ENCODE measurements around the gene AJAP1. TPM values are rescaled to one million over a fixed set of nuclear protein-coding genes. Genes with fewer than 3 reads are reported as not detected.

Gene AJAP1
- total RNA-seq, 8 experiments from 2014 or later: 0.10 to 5.4 (median 2.8) TPM; not detected in 1

- in situ Hi-C loops (cut with MboI; ENCODE audit: low pct_unique_long_range_greater_than_20kb in 2 of 9, low sequenced_read_pairs in 9 of 9, unreplicated experiment in 9 of 9): no loop called here
- WGBS, 10 experiments: 17 to 100% (median 42%) methylated on average over 1 to 12 of the region's 12 CpGs
- peak in 1 of 8 experiments; percentile 56 for ATAC-seq (replicated peaks in 6 of 8)
- no peak overlapping the region for H3K27ac ChIP-seq
- no peak overlapping the region for H3K4me3 ChIP-seq
- H3K4me1 ChIP-seq (replicated peaks in 1 of 2): peaks cover 0 to 13% of the 10 kb centered on the region in 2 donors
Measured at GRCh38 chr1:4634793-4635406, 19.5 kb upstream of the AJAP1 start.

- in situ Hi-C loops (cut with MboI; ENCODE audit: low pct_unique_long_range_greater_than_20kb in 2 of 9, low sequenced_read_pairs in 9 of 9, unreplicated experiment in 9 of 9): no loop called here
- no peak overlapping the region for H3K27ac ChIP-seq
- no peak for ATAC-seq (replicated peaks in 6 of 8)
Measured at GRCh38 chr1:4636186-4636585, 18.2 kb upstream of the AJAP1 start.

DNA sequence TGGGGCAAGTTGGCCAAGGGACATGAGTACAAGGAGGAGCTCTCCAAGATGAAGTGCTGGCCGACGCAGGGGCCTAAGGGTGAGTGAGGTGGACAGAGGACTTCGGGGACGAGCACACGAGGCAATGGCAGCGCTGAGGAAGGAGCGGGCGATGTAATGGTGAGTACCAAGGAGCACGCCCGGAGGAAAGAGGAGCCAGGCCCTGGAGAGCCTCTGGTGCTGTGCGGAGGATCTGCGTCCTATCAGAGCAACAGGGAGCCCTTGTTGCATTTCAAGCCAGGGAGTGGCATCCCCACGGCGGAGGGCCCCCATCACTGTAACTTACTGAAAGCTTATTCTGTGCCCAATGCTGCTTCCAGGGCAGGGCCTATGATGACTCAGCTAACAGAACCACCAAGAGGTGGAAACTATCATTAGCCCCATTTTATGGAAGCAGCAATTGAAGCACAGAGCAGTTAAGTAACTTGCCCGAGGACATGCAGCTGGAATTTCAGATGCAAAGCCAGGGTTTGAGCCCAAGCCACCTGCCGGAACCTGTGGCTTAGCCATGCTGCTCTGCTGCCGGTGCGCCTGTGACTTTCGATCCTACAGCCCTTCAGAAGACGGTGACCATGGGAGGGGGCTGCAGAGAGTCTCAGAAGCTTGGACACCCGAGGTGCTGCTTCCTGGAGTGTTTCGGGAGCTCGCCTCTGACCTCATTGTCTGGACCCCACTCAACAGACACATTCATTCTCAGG lies 17.6 kb upstream of the AJAP1 start:
- WGBS, 10 experiments: 37 to 84% (median 74%) methylated on average over 2 to 23 of the region's 23 CpGs; no CpG with 5 or more reads in 2 of the 10 experiments
- ATAC-seq (replicated peaks in 6 of 8): peak in 1 of 8 experiments; percentile 60
- H3K4me1 ChIP-seq (replicated peaks in 1 of 2): peaks cover 0 to 13% of the 10 kb centered on the region in 2 donors
- in situ Hi-C loops (cut with MboI; ENCODE audit: low pct_unique_long_range_greater_than_20kb in 2 of 9, low sequenced_read_pairs in 9 of 9, unreplicated experiment in 9 of 9): no loop called here
- no peak overlapping the region for H3K27ac ChIP-seq
- no peak overlapping the region for H3K4me3 ChIP-seq

More at GRCh38 chr1:4636186-4636585, 18.2 kb upstream of the AJAP1 start:
- WGBS, 10 experiments: 33 to 91% (median 67%) methylated on average over 1 to 7 of the region's 8 CpGs; no CpG with 5 or more reads in 5 of the 10 experiments
- Histone ChIP-seq H3K4me1 (replicated peaks in 1 of 2) (peaks cover 0 to 13% of the 10 kb centered on the region in 2 donors), H3K4me3 (no peak overlapping the region)

DNA sequence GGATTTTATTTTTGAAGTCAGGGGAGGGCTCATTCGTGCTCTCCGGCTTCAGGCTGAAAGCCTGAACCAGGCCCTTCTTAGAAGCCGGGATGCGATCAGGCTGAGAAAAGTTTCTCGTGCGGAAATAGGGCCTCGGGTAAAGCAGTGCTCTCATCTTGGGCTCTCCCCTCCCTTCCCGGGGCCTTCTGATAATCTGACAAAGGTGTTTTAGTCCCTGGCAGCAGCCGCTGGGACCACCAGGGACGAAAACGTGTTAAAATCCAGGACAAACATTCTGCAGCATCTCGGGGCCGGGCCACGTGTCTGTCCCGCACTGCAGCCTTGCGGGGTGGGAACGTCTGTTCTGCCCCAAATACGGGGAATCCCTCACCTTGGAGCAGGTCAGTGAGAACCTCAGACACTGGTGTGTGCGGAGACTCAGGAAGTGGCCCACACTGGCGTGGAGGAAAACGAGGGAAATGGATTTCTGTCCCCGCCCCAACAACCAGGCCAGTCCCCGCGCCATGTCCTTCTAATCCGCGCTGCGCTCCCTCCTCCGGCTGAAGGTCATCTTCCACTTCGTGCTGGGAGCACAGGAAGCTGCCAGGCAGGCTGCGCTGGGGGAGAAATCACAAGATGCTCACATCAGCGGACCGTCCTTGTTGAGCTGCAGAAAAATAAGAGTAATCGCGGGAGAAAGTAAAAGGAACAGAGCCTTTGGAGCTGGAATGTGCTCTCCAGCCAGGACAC lies 16.6 kb upstream of the AJAP1 start:
- WGBS, 10 experiments: 39 to 93% (median 73%) methylated on average over 4 to 32 of the region's 34 CpGs; no CpG with 5 or more reads in 1 of the 10 experiments
- in situ Hi-C loops (cut with MboI; ENCODE audit: low pct_unique_long_range_greater_than_20kb in 2 of 9, low sequenced_read_pairs in 9 of 9, unreplicated experiment in 9 of 9): no loop called here
- peak in 3 of 8 experiments; percentile 43 to 52 (median 47) for ATAC-seq (replicated peaks in 6 of 8)
- peaks cover 0 to 13% of the 10 kb centered on the region in 2 donors for H3K4me1 ChIP-seq (replicated peaks in 1 of 2)
- H3K27ac ChIP-seq: peak overlapping the region in 1 of 2 donors; percentile 15
- no peak overlapping the region for H3K4me3 ChIP-seq

DNA sequence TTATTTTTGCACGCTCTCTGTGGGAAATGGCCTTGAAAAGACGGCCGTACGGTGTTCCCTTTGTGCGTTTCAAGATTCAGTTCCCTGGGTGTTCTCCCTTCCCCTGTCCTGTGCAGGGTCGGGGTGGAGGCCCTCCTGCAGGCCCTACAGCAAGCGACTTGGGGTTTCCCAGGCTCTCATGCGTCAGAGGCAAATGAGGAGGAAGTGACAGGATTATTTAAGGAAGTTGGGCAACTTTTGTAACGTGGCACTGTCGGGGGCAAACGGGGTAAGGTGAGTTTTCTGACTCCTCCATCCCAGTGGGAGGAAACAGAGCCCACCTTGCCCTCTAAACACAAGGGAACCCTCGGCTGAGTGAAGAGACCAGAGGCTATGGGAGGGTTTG lies 16.1 kb upstream of the AJAP1 start:
- 20 to 73% (median 55%) methylated on average over 1 to 12 of the region's 12 CpGs for WGBS, 10 experiments
- in situ Hi-C loops (cut with MboI; ENCODE audit: low pct_unique_long_range_greater_than_20kb in 2 of 9, low sequenced_read_pairs in 9 of 9, unreplicated experiment in 9 of 9): no loop called here
- H3K27ac ChIP-seq: no peak overlapping the region
- H3K4me3 ChIP-seq: no peak overlapping the region
- ATAC-seq (replicated peaks in 6 of 8): peak in 1 of 8 experiments; percentile 8
- H3K4me1 ChIP-seq (replicated peaks in 1 of 2): peaks cover 0 to 13% of the 10 kb centered on the region in 2 donors

GRCh38 chr1:4640931-4641330 lies 13.5 kb upstream of the AJAP1 start:
- in situ Hi-C loops (cut with MboI; ENCODE audit: low pct_unique_long_range_greater_than_20kb in 2 of 9, low sequenced_read_pairs in 9 of 9, unreplicated experiment in 9 of 9): no loop called here
- H3K27ac ChIP-seq: no peak overlapping the region
- H3K4me1 ChIP-seq (replicated peaks in 1 of 2): peaks cover 0 to 13% of the 10 kb centered on the region in 2 donors
- 20 to 92% (median 85%) methylated on average over 2 to 10 of the region's 10 CpGs; no CpG with 5 or more reads in 1 of the 10 experiments for WGBS, 10 experiments
- ATAC-seq (replicated peaks in 6 of 8): no peak
- H3K4me3 ChIP-seq: no peak overlapping the region

DNA sequence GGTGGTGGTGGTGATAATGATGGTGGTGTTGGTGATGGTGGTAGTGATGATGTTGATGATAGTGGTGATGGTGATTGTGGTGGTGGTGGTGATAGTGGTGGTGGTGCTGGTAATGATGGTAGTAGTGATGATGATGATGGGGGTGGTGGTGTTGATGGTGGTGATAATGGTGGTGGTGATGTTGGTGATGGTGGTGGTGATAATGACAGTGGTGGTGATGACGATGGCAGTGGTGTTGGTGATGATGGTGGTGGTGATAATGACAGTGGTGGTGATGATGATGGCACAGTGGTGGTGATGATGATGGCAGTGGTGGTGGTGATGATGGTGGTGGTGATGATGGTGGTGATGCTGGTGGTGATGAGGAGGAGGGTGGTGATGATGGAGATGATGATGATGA lies 7.0 kb upstream of the AJAP1 start:
- Histone ChIP-seq H3K4me3 (no peak overlapping the region), H3K4me1 (replicated peaks in 1 of 2) (peaks cover 0 to under 1% of the 10 kb centered on the region in 2 donors), H3K27ac (no peak overlapping the region)
- WGBS, 10 experiments: 0 to 92% (median 30%) methylated on average over 1 of the region's 1 CpG; no CpG with 5 or more reads in 4 of the 10 experiments
- ATAC-seq (replicated peaks in 6 of 8): no peak
- in situ Hi-C loops (cut with MboI; ENCODE audit: low pct_unique_long_range_greater_than_20kb in 2 of 9, low sequenced_read_pairs in 9 of 9, unreplicated experiment in 9 of 9): no loop called here

- Histone ChIP-seq H3K4me1 (replicated peaks in 1 of 2) (peaks cover 0 to 2% of the 10 kb centered on the region in 2 donors), H3K4me3 (no peak overlapping the region), H3K27ac (no peak overlapping the region)
- ATAC-seq (replicated peaks in 6 of 8): no peak
- in situ Hi-C loops (cut with MboI; ENCODE audit: low pct_unique_long_range_greater_than_20kb in 2 of 9, low sequenced_read_pairs in 9 of 9, unreplicated experiment in 9 of 9): no loop called here
- 0 to 100% (median 69%) methylated on average over 1 to 2 of the region's 2 CpGs; no CpG with 5 or more reads in 2 of the 10 experiments for WGBS, 10 experiments
Measured at GRCh38 chr1:4648657-4649056, 5.8 kb upstream of the AJAP1 start.

DNA sequence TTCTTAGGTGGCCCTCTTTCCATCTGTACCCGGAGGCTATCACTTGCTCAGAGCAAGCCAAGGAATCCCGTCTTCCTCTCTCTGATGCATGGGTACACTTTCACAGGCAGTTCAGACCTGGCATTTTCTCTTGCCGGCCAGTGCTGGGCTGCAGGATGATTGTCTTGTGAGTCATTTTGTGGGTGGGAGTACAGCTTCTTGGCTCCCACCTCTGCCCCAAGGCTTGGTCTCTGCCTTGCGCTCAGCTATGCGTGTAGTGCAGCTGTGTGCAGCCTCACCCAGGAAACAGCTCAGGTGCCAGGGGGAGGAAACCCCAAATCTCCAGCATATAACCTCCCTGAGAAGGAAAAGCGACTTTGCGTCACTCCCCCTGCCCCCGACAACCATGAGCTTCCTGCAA lies 3.9 kb upstream of the AJAP1 start:
- no peak overlapping the region for H3K27ac ChIP-seq
- 23 to 80% (median 46%) methylated on average over 1 to 7 of the region's 8 CpGs; no CpG with 5 or more reads in 2 of the 10 experiments for WGBS, 10 experiments
- no peak overlapping the region for H3K4me3 ChIP-seq
- in situ Hi-C loops (cut with MboI; ENCODE audit: low pct_unique_long_range_greater_than_20kb in 2 of 9, low sequenced_read_pairs in 9 of 9, unreplicated experiment in 9 of 9): loop anchor here in 1 of 9 experiments (25.0 kb wide), 2 partner anchors 162 to 738 kb away; partner anchors contain the start of gene C1orf174
- peak in 4 of 8 experiments; percentile 11 to 68 (median 28) for ATAC-seq (replicated peaks in 6 of 8)
- peaks cover 0 to 2% of the 10 kb centered on the region in 2 donors for H3K4me1 ChIP-seq (replicated peaks in 1 of 2)

DNA sequence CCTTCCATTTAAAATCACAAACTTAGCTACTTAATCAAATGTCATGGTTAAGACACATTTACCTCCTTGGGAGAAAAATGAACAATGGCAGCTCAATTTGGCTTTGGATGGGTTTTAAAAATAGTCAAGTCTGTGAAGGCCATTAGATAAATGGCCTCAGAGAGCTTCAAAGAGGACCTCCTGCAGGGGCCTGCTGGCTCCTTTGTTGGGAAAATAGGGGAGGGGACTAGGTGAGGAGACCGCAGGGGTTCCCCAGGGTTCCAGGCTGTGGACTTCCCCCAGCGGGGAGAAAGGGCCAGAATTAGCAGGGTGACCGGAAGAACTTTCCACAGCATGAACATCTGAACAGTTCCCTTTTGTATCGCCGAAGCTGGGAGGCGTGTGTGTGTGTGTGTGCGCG lies 3.4 kb upstream of the AJAP1 start:
- WGBS, 10 experiments: 65 to 85% (median 70%) methylated on average over 1 to 8 of the region's 8 CpGs; no CpG with 5 or more reads in 3 of the 10 experiments
- ATAC-seq (replicated peaks in 6 of 8): no peak
- no peak overlapping the region for H3K4me3 ChIP-seq
- H3K4me1 ChIP-seq (replicated peaks in 1 of 2): peaks cover 0 to 2% of the 10 kb centered on the region in 2 donors
- in situ Hi-C loops (cut with MboI; ENCODE audit: low pct_unique_long_range_greater_than_20kb in 2 of 9, low sequenced_read_pairs in 9 of 9, unreplicated experiment in 9 of 9): loop anchor here in 1 of 9 experiments (25.0 kb wide), 2 partner anchors 161 to 739 kb away; partner anchors contain the start of gene C1orf174
- H3K27ac ChIP-seq: no peak overlapping the region

DNA sequence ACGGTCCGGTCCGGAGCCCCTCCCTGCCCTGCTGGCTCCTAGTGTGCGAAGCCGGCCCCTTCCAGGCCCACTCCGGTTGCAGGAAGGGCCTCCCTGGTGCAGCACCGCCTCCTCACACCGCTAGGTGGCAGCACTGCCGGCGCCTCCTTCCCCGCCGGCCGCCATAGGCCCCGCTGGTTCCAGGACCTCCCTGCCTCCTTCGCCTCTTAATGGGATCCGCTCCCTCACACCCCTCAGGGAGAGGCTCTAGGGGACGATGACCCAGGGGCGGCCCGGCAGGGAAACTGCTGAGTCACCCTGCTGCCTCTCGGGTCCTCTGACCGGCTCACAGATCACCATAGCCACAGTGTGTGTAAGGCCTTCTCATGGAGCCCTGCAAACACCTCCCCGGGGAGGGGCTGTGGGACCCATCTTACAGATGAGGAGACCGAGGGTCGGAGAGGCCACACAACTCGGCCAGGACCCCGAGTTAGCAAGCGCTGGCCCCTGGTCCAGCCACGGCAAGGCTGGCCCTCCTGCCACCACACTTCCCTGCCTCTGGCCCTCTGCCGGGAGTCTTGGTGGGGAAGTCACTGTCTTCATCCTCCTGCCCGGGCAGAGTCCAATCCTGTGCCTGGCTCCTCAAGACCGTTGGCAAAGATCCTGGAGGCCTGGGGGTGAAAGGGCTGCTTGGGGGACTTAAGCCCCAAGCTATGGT lies 1.6 kb upstream of the AJAP1 start:
- ATAC-seq (replicated peaks in 6 of 8): peak in 7 of 8 experiments; percentile 22 to 86 (median 46)
- in situ Hi-C loops (cut with MboI; ENCODE audit: low pct_unique_long_range_greater_than_20kb in 2 of 9, low sequenced_read_pairs in 9 of 9, unreplicated experiment in 9 of 9): loop anchor here in 1 of 9 experiments (25.0 kb wide), 2 partner anchors 160 to 740 kb away; partner anchors contain the start of gene C1orf174
- no peak overlapping the region for H3K4me3 ChIP-seq
- WGBS, 10 experiments: 0 to 76% (median 15%) methylated on average over 4 to 27 of the region's 31 CpGs; no CpG with 5 or more reads in 5 of the 10 experiments
- no peak overlapping the region for H3K27ac ChIP-seq
- H3K4me1 ChIP-seq (replicated peaks in 1 of 2): peaks cover 6 to 10% of the 10 kb centered on the region in 2 donors

DNA sequence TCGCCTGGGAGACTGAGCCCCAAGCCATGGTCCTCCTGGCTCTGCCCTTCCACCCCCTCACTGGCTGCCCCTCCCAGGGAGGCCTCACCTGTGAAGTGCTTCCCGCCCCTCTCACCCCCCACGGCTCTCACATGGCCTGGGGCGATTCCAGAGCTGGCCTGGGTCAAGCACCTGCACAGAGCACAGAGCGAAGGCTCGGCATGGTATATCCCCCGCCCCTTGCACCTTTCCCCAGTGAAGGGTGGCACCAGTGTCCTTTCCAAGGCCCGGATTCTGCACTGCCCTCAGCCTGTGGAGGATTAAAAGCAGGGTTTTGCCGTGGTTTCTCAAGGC lies 1.1 kb upstream of the AJAP1 start:
- no peak overlapping the region for H3K27ac ChIP-seq
- ATAC-seq (replicated peaks in 6 of 8): no peak
- in situ Hi-C loops (cut with MboI; ENCODE audit: low pct_unique_long_range_greater_than_20kb in 2 of 9, low sequenced_read_pairs in 9 of 9, unreplicated experiment in 9 of 9): loop anchor here in 1 of 9 experiments (25.0 kb wide), 2 partner anchors 159 to 741 kb away; partner anchors contain the start of gene C1orf174
- WGBS, 10 experiments: 0 to 100% (median 67%) methylated on average over 1 to 6 of the region's 9 CpGs; no CpG with 5 or more reads in 5 of the 10 experiments
- peaks cover 10 to 14% of the 10 kb centered on the region in 2 donors for H3K4me1 ChIP-seq (replicated peaks in 1 of 2)
- H3K4me3 ChIP-seq: no peak overlapping the region
